Measurements from ENCODE around the gene OR2A25.
A peak's percentile ranks its signal among the peaks of the same experiment; 100 is the strongest.

The OR2A25 gene

DNA sequence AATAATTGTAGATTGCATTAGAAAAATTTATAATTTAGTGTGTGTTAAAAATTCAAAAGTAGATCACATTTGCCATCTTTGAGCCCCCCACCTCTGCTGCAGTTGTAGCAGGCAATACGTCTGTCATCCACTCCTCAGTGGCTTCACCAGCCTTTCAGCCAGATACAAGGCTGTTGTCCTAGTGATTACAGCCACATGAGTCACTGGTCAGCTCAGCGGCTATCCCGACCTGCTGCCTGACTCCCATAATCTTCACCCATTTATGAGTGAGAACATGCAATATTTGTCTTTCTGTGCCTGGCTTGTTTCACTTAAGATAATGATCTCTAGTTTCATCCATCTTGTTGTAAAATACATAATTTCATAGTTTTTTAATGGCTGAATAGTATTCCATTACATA lies 11.7 kb upstream of the OR2A25 start:
- TF ChIP-seq, protein P1, sequence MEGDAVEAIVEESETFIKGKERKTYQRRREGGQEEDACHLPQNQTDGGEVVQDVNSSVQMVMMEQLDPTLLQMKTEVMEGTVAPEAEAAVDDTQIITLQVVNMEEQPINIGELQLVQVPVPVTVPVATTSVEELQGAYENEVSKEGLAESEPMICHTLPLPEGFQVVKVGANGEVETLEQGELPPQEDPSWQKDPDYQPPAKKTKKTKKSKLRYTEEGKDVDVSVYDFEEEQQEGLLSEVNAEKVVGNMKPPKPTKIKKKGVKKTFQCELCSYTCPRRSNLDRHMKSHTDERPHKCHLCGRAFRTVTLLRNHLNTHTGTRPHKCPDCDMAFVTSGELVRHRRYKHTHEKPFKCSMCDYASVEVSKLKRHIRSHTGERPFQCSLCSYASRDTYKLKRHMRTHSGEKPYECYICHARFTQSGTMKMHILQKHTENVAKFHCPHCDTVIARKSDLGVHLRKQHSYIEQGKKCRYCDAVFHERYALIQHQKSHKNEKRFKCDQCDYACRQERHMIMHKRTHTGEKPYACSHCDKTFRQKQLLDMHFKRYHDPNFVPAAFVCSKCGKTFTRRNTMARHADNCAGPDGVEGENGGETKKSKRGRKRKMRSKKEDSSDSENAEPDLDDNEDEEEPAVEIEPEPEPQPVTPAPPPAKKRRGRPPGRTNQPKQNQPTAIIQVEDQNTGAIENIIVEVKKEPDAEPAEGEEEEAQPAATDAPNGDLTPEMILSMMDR (IDR thresholded peaks at IDR 0.05; ENCODE audit: control insufficient read depth, insufficient read depth, low read depth, low read length, missing control alignments): no peak
- DNase-seq (ENCODE audit: low read depth): no peak
- no peak overlapping the region for H3K4me3 ChIP-seq (ENCODE audit: control insufficient read depth, low read depth, low read length)

DNA sequence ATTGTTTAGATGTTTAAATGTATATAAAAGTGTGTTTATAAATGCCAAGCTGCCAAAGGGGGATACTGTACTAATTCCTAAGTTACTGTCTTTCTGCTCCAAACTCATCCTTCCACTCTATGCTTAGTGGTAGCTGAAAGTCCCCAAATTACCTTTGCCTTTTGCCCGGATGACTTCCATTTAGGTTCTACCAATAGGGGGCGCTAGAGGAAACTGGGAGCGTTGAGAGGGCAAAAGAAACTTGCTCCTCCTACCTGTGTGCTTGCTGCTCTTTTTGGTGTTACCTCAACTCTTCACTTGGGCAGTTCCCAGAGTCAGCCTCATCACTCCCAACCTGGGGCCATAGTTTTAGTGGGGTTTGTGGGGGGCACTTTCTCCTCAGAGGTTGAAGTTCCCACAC lies 5.9 kb upstream of the OR2A25 start:
- TF ChIP-seq, protein P1 (IDR thresholded peaks at IDR 0.05; ENCODE audit: control insufficient read depth, insufficient read depth, low read depth, low read length, missing control alignments): peak; percentile 24
- DNase-seq (ENCODE audit: low read depth): no peak

DNA sequence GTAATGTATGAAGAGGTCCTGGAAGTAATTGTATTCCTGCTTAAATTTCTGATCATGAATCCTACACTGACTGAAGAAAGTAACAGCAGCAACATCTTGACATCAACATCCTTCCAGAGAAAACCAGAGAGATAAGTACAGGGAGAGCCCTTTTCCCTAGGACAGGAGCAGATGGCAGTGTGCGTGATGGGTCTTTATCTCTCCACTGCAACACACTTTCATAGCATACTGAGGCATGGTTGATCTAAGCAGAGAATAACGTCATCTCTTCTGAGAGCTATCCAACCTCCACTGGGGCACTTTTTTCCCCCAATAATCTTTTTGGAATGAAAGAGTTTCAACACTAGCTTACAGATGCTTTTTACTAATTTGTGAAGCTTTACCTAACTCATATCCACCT lies 342 bp downstream of the OR2A25 start:
- no peak overlapping the region for H3K4me3 ChIP-seq (ENCODE audit: control insufficient read depth, low read depth, low read length)
- DNase-seq (ENCODE audit: low read depth): no peak
- TF ChIP-seq, protein P1 (IDR thresholded peaks at IDR 0.05; ENCODE audit: control insufficient read depth, insufficient read depth, low read depth, low read length, missing control alignments): no peak

More for the DNA sequence above, 5.9 kb upstream of the OR2A25 start:
- H3K4me3 ChIP-seq (ENCODE audit: control insufficient read depth, low read depth, low read length): no peak overlapping the region

DNA sequence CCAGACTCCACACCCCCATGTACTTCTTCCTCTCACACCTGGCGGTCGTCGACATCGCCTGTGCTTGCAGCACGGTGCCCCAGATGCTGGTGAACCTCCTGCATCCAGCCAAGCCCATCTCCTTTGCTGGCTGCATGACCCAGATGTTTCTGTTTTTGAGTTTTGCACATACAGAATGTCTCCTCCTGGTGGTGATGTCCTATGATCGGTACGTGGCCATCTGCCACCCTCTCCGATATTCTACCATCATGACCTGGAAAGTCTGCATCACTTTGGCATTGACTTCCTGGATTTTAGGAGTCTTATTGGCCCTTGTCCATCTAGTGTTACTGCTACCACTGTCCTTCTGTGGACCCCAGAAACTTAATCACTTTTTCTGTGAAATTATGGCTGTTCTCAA lies 4.8 kb downstream of the OR2A25 start:
- H3K4me3 ChIP-seq (ENCODE audit: control insufficient read depth, low read depth, low read length): no peak overlapping the region
- TF ChIP-seq, protein P1 (IDR thresholded peaks at IDR 0.05; ENCODE audit: control insufficient read depth, insufficient read depth, low read depth, low read length, missing control alignments): no peak
- no peak for DNase-seq (ENCODE audit: low read depth)

DNA sequence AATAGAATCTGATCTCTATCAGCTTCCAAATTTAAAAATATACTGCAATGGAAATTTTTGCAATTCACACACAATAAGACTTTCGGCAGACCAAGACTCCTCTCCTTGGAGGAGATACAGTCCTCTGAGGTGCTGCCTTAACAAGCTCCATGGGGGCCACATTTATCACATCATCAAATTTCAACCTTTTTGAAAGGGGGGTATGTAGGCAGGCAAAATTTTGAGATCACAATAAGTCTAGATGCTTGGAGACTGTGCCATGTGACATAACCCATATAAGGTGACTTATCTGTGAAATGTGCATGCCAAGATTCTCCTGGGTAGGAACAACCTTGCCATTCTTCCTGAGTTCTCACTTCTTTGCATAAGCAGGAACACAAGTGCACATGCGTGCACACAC lies 16.4 kb downstream of the OR2A25 start, which contains the start of gene OR2A12:
OR2A12 (plus strand) TSS at position 301 of the 400 bp plus-strand sequence. CDS start 8,830 bp downstream, outside the sequence.
- no peak within 1 kb of the TSS for H3K4me3 ChIP-seq (ENCODE audit: control insufficient read depth, low read depth, low read length)
- DNase-seq (ENCODE audit: low read depth): no peak
- TF ChIP-seq, protein P1 (IDR thresholded peaks at IDR 0.05; ENCODE audit: control insufficient read depth, insufficient read depth, low read depth, low read length, missing control alignments): no peak

DNA sequence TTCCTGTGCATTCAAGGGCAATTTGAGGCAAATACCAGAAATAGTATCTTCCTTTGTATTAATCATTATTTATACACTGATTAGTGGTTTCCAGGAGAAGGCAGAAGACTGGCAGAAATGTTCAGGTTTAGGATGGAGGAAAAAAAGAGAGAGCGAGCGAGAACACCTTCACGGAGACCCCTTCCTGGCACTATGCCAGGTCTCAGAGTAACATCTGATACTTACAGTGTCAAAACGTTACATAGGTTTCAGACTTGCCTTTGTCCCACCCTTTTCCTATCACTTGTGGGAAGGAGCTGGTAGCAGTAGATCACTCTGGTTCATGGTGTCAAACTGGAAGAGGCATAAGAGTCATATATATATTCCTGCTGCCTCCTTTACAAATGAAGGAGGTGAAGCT lies 17.1 kb downstream of the OR2A25 start:
- DNase-seq (ENCODE audit: low read depth): no peak
- no peak overlapping the region for H3K4me3 ChIP-seq (ENCODE audit: control insufficient read depth, low read depth, low read length)
- TF ChIP-seq, protein P1 (IDR thresholded peaks at IDR 0.05; ENCODE audit: control insufficient read depth, insufficient read depth, low read depth, low read length, missing control alignments): no peak

DNA sequence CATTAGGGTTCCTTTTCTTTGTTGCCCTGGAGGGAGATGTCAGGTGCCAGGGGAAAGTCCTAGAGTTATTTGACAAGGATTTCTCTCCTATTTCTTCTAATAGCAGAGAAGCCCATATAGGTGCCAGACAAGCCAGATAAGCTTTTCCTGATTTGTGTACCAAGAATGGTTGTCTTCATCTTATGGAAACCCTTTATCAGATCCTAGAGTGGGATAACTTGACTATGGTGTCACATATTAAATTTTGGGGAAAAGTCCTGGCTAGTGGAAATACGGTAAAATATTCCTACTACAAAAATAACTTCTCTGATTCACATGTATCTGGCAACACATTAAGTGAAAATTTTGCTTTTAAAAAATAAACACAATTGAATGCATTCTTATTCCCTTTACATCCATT lies 17.6 kb downstream of the OR2A25 start:
- TF ChIP-seq, protein P1 (IDR thresholded peaks at IDR 0.05; ENCODE audit: control insufficient read depth, insufficient read depth, low read depth, low read length, missing control alignments): no peak
- no peak for DNase-seq (ENCODE audit: low read depth)
- H3K4me3 ChIP-seq (ENCODE audit: control insufficient read depth, low read depth, low read length): no peak overlapping the region
